Gastrocnemius medialis (tissue), 4 donors: ENCODE results near the gene TTC12.

ENCODE experiments used
- POLR2A ChIP-seq, 2 donors: fragments of 450-650 bp; IDR thresholded peaks; one replicate each; pipeline ENCODE4 v1.6.1; 2017; ENCODE audit warnings: antibody characterized with exemption in 2 of 2, mild to moderate bottlenecking in 2 of 2, moderate library complexity in 2 of 2
- TF ChIP-seq, protein P1 (sequence below), 5 experiments: fragments of 450-650 bp in 3 of 5; fragments of 200-600 bp in 2 of 5; sonication (generic) in 2 of 5; IDR thresholded peaks in 4 of 5; conservative IDR thresholded peaks in 1 of 5; 1 replicate in 4 of 5; 2 replicates in 1 of 5; pipeline ENCODE4 v1.5.1; 2016 to 2019; ENCODE audit warnings: antibody characterized with exemption in 5 of 5, mild to moderate bottlenecking in 3 of 5, moderate library complexity in 3 of 5

DNA sequence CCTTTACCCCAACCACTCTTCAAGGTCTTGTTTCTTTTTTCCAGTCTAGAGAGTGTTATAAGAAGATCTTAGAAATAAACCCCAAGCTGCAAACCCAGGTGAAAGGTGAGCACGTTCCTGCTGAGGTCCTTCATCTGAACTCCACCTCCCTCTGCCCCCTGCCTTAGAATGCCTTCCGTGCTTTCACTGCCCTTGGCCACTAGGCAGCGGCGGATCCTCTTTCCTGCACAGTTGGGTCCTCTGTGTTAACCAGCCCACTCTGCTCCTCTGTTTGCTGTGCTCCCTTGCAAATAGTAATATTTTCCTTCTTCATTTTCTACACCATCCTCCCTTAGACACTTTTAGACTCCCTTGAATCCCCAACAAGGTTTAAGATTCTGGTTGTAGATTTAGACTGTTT, 24.3 kb downstream of the TTC12 start:
- TF ChIP-seq, protein P1, sequence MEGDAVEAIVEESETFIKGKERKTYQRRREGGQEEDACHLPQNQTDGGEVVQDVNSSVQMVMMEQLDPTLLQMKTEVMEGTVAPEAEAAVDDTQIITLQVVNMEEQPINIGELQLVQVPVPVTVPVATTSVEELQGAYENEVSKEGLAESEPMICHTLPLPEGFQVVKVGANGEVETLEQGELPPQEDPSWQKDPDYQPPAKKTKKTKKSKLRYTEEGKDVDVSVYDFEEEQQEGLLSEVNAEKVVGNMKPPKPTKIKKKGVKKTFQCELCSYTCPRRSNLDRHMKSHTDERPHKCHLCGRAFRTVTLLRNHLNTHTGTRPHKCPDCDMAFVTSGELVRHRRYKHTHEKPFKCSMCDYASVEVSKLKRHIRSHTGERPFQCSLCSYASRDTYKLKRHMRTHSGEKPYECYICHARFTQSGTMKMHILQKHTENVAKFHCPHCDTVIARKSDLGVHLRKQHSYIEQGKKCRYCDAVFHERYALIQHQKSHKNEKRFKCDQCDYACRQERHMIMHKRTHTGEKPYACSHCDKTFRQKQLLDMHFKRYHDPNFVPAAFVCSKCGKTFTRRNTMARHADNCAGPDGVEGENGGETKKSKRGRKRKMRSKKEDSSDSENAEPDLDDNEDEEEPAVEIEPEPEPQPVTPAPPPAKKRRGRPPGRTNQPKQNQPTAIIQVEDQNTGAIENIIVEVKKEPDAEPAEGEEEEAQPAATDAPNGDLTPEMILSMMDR (IDR thresholded peaks at IDR 0.05 in 4 of 5, conservative IDR thresholded peaks at IDR 0.05 in 1 of 5), result no peak
- no peak for TF ChIP-seq POLR2A (IDR thresholded peaks at IDR 0.05)
